Glomerular endothelial cell (primary cell): ENCODE measurements around the gene SIPA1L2. TPM values are rescaled to one million over a fixed set of nuclear protein-coding genes. Genes with fewer than 3 reads are reported as not detected.
A peak's percentile ranks its signal among the peaks of the same experiment; 100 is the strongest.

Experiments used
- DNase-seq: peaks from one replicate; pipeline ENCODE4 v3.0.0-alpha.2; 2011; ENCODE audit warnings: low read depth, low spot score; ENCODE audit errors: extremely low read depth
- total RNA-seq: library from RNA; depleted of rRNA; stranded (reverse); fragments of >200 nt; gene quantifications from 2 replicates; pipeline ENCODE4 v1.2.3, GENCODE V29; 2015

SIPA1L2 gene
- 24.5 and 60.3 TPM in 2 replicates for total RNA-seq

GRCh38 chr1:232630047-232630893 lies at the start of gene SIPA1L2:
TSS of gene SIPA1L2 (minus strand) at chr1:232630133. CDS start at chr1:232515339, 114,794 bp downstream.
- no peak for DNase-seq

- DNase-seq = no peak
Observed at GRCh38 chr1:232678185-232678886, 48.4 kb upstream of the SIPA1L2 start.

GRCh38 chr1:232676307-232676706 lies 46.4 kb upstream of the SIPA1L2 start:
- DNase-seq = no peak

- no peak for DNase-seq
Observed at GRCh38 chr1:232675898-232676297, 46.0 kb upstream of the SIPA1L2 start.

GRCh38 chr1:232675260-232675659 lies 45.3 kb upstream of the SIPA1L2 start:
- DNase-seq = no peak

- DNase-seq = no peak
Observed at GRCh38 chr1:232673256-232673655, 43.3 kb upstream of the SIPA1L2 start.

GRCh38 chr1:232669981-232670747 lies 40.2 kb upstream of the SIPA1L2 start:
- DNase-seq = no peak

GRCh38 chr1:232667778-232668165 lies 37.8 kb upstream of the SIPA1L2 start:
- no peak for DNase-seq

GRCh38 chr1:232667094-232667777 lies 37.3 kb upstream of the SIPA1L2 start:
- peak; percentile 16 for DNase-seq

GRCh38 chr1:232664844-232665777 lies 35.2 kb upstream of the SIPA1L2 start:
- DNase-seq = no peak

GRCh38 chr1:232662910-232663309 lies 33.0 kb upstream of the SIPA1L2 start:
- no peak for DNase-seq

GRCh38 chr1:232658386-232658785 lies 28.5 kb upstream of the SIPA1L2 start:
- no peak for DNase-seq

- DNase-seq = no peak
Observed at GRCh38 chr1:232657426-232658005, 27.6 kb upstream of the SIPA1L2 start.

GRCh38 chr1:232655746-232656085 lies 25.8 kb upstream of the SIPA1L2 start:
- no peak for DNase-seq

GRCh38 chr1:232655028-232655745 lies 25.3 kb upstream of the SIPA1L2 start:
- no peak for DNase-seq

- DNase-seq = no peak
Observed at GRCh38 chr1:232653789-232654188, 23.9 kb upstream of the SIPA1L2 start.

- no peak for DNase-seq
Observed at GRCh38 chr1:232650845-232651244, 20.9 kb upstream of the SIPA1L2 start.

- no peak for DNase-seq
Observed at GRCh38 chr1:232650418-232650817, 20.5 kb upstream of the SIPA1L2 start.

GRCh38 chr1:232648316-232648715 lies 18.4 kb upstream of the SIPA1L2 start:
- DNase-seq = no peak
